ENCODE data around the gene ASTL.

ASTL gene

GRCh38 chr2:96124406-96125265 is 13.7 kb downstream of the ASTL start:
- no peak for DNase-seq

DNA sequence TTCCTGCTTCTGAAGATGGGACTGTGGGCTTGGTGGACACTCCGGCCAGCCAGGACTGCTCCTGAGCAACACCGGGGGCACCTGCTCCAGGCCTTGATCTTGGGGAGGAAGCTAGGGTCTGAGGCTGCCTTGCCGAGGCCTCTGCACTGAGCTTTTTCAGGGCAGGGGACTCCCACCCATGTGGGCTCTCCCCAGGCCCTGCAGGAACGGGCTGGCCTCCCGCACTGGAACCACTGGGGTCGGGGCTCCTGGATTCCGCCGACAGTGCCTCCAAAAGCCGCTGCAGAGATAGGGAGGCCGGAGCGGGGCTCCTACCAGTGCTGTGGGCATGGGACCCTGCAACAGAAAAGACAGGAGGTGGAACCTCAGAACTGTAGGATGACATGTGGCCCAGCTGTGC is 14.4 kb downstream of the ASTL start:
- DNase-seq, result no peak

- DNase-seq, result no peak
Observed at GRCh38 chr2:96123290-96123689, 15.0 kb downstream of the ASTL start.

- DNase-seq, result no peak
Observed at GRCh38 chr2:96122391-96122790, 15.9 kb downstream of the ASTL start.

DNA sequence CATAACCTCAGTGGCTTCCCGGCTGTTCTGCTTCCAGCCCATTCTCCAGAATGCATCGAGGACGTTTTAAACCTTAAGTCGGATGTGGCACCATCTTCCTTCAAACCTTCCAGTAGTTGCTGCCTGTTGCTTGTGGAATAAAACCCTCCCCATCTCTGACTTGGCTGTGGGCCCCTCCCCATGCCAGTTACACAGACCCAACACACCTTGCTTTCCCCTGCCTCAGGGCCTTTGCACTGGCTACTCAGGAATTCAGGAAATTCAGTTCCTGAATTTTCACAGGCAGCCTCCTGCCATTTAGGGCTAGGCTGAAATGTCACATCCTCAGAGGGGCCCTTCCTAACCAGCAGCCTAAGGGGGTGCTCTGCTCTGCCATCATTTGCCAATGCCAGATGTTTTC is 16.9 kb downstream of the ASTL start:
- DNase-seq, result no peak

DNA sequence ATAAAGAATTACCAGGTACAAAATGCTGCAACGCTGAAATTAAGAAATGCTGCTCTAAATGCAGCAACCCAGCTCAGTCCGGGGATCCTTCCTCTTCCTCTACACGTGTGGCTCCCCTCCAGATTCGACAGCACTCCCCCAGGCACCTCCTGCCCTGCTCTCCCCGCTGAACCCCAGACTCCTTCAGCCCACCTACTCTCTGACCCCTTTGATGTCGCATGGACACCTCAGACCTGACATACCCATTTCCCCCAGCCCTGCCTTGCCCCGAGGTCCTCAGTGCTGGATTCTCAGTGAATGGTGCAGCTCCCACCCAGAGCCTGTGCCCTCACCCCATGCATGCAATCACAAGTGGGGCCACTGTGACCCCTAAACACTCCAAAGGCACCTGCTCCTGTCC is 17.3 kb downstream of the ASTL start:
- no peak for DNase-seq

- DNase-seq, result no peak
Observed at GRCh38 chr2:96120091-96120720, 18.1 kb downstream of the ASTL start.

GRCh38 chr2:96119389-96119751 is 18.9 kb downstream of the ASTL start:
- DNase-seq, result no peak

DNA sequence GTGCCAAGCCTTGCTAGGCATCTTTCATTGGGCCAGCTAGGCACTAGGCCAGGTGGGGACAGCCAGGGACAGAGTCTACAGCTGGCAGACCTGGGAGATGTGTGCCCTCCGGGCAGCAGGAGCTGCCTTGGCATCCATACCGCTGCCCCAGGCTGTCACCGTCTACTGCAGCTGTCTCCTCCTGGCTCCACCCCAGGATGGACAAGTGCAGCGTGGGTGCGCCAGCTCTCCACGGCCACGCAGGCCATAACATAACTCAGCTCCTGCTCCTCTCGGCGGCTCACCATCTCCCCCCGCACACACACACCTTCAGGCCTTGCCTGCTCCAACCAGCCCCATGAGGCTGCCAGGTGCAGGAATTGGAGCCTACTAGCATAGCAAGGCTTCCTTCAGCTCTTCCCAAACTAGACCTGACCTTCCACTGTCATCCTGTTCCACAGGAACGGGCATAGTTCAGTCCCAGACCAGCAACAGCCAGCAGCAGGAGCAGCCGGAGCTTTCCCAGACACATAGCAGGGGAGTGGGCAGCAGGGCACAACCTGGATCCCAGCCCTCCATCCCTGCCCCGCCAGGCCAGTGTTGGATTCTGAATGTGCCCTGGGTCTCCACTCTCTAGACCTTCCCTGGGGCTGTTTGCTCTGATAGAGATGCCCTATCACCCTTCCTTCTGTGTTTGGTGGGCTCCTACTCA is 19.5 kb downstream of the ASTL start:
- DNase-seq, result no peak

- DNase-seq, result no peak
Observed at GRCh38 chr2:96117701-96118588, 20.4 kb downstream of the ASTL start.

- DNase-seq, result no peak
Observed at GRCh38 chr2:96116879-96117533, 21.3 kb downstream of the ASTL start.

DNA sequence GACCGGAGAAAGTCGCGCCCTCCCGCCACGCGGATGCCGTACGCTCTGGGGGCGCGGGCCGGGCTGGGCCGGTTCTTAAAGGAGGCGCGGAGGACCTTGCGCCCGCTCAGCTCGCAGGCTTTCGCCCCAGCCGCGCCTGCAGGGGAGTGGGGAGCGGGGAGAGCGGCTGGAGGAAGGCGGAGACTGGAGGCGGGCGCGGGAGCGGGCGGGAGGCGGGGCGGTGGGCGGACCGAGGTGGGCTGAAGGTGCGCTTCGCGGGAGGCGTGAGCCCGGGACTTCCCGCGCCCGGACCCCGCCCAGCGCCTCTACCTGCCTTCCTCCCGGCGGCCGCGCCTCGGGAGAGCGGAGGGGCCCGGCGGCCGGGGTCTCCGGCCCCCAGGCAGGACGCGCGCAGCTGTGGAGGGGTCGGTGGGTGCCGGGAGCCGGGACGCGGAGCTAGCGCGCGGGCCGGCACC is 21.9 kb downstream of the ASTL start, which contains the start of gene ADRA2B:
Gene ADRA2B, minus strand, starts transcription at position 148 of the 455 bp plus-strand sequence. CDS start 422 bp downstream, outside the sequence.
- DNase-seq, result no peak

- DNase-seq, result no peak
Observed at GRCh38 chr2:96115631-96116423, 22.5 kb downstream of the ASTL start.

- no peak for DNase-seq
Observed at GRCh38 chr2:96114903-96115581, 23.3 kb downstream of the ASTL start.

DNA sequence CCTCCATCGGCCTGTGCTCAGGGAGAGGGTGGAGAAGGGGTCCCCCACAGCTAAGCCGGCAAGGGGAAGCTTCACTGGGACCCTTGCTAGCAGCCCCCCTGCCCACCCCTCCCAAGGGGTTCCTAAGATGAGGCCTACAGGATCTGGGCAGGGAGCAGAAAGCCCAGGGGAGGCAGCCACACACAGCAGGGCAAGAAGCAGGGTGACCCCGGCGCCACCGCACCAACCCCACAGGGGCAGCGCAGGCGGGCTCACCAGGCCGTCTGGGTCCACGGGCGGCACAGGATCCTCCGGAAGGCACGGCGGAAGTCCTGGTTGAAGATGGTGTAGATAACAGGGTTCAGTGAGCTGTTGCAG is 23.8 kb downstream of the ASTL start:
- DNase-seq, result no peak

GRCh38 chr2:96113951-96114350 is 24.4 kb downstream of the ASTL start:
- DNase-seq, result no peak

DNA sequence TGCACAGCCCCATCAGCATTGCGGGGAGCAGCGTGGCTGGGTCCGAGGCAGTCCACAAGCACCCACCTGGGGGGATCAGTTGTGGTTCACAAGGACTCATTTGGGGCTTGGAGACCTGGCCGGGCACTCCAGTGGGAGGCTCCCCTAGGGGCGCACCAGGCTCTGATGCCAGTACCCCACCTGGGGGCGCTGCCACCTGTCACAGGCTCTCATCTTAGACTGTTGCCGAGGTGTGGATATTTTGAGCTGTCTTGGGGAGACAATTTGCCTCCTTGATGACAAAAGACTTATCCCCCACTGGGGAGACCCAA is 25.0 kb downstream of the ASTL start:
- no peak for DNase-seq

GRCh38 chr2:96112501-96113366 is 25.6 kb downstream of the ASTL start:
- no peak for DNase-seq

- DNase-seq, result no peak
Observed at GRCh38 chr2:96111823-96112500, 26.3 kb downstream of the ASTL start.

Measured in NCI-H1436 treated with DMSO at 0.1 percent for 48 hours (cell line).